GM12874 (cell line): ENCODE results near the gene RPL41.

Experiments
- TF ChIP-seq, protein P1 (sequence below): IDR thresholded peaks from 2 replicates; pipeline ENCODE4 v1.5.1; 2011; ENCODE audit warnings: low read depth, mild to moderate bottlenecking, control low read depth, low read length, moderate library complexity; ENCODE audit not compliant: insufficient read depth

RPL41 gene

DNA sequence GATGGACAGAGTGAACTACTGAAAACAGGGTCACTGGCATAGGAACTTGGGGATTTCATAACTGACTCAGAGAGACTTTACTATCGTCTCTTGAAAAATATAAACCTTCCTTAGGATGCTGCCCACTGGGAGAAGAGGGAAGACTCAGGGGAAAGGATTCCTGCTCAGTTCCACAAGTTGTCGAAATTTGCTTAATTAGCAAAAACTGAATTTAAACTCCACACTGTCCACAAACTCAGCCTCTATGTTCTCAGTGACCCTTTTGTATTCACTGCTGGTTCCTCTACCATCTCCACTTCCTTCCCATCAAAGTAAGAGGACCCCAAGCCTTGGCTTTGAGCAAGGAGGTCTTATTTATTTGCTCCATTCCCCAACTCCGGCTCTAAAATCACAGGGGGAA lies 28.8 kb downstream of the RPL41 start:
- TF ChIP-seq, protein P1, sequence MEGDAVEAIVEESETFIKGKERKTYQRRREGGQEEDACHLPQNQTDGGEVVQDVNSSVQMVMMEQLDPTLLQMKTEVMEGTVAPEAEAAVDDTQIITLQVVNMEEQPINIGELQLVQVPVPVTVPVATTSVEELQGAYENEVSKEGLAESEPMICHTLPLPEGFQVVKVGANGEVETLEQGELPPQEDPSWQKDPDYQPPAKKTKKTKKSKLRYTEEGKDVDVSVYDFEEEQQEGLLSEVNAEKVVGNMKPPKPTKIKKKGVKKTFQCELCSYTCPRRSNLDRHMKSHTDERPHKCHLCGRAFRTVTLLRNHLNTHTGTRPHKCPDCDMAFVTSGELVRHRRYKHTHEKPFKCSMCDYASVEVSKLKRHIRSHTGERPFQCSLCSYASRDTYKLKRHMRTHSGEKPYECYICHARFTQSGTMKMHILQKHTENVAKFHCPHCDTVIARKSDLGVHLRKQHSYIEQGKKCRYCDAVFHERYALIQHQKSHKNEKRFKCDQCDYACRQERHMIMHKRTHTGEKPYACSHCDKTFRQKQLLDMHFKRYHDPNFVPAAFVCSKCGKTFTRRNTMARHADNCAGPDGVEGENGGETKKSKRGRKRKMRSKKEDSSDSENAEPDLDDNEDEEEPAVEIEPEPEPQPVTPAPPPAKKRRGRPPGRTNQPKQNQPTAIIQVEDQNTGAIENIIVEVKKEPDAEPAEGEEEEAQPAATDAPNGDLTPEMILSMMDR: no peak

DNA sequence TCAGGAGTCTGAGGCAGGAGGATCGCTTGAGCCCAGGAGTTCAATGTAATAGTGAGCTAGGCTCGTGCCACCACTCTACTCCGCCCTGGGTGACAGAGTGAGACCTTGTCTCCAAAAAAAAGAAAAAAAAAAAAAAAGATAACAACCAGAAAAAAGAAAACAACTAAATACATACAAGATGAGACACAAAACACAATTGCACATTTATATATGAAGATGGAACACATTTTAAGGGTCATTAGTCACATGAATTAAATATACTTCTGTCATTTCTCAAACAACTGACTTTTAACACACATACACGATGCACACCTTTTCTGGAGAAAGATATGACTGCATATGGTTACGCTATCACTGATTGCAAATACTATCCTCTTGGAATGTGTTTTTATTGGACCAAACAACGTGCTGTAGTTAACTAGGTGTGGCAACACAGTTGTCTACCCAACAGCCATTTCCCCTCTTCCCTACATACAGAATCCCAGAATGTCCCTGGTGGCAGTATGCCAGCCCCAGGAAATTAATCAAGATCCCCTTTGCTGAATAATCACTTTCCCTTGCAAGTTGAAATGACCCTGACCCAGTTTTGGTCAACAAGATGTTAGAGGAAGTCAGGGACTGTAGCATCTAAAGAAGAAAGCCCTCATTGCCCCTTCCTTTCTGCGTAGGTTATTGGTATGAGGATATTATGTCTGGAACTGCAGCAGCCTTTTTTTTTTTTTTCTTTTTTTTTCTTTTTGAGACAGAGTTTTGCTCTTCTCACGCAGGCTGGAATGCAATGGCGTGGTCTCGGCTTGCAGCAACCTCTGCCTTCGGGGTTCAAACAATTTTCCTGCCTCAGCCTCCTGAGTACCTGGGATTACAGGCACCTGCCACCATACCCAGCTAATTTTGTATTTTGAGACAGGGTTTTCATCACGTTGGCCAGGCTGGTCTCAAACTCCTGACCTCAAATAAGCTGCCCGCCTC lies 30.3 kb downstream of the RPL41 start:
- TF ChIP-seq, protein P1: no peak

DNA sequence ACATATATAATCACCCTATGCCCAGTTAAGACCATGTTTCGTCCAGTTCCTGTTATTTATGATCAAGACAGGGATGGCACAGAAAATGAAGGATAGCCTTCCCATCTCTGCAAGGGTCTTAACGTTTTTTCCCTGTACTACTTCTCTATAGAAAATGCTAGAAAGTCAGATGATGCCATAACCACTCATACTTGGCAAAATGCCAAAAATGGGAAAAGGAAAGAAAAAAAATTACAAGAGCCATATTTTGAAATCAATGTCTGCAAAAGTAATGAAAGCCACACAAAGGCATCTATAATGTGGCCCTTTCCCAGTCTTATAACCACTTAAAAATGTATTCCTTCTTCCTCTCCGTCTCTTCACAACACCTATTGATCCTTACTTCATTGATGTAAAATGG lies 34.1 kb downstream of the RPL41 start:
- TF ChIP-seq, protein P1: no peak

DNA sequence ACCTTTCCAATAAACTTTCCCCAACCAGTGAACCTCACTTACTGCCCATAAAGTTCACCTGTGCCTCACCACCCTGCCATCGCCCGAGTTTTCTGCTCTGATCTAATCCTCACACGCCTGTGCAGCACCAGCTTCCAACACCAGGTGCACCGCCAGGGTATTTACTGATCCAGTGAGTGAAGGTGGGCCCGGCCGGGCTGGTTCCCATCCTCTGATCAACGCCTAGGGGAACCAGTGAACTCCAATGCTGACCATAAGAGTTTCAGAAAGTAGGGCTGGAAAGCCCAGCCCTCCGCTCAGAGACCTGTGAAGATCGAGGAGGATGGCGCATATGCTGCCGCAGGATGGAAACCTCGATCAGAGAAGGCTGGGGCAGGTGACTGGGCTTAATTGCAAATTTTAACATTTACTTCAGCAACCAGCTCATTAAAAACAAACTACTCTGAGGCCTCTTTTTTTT lies 35.3 kb downstream of the RPL41 start:
- TF ChIP-seq, protein P1: peak; percentile 52

DNA sequence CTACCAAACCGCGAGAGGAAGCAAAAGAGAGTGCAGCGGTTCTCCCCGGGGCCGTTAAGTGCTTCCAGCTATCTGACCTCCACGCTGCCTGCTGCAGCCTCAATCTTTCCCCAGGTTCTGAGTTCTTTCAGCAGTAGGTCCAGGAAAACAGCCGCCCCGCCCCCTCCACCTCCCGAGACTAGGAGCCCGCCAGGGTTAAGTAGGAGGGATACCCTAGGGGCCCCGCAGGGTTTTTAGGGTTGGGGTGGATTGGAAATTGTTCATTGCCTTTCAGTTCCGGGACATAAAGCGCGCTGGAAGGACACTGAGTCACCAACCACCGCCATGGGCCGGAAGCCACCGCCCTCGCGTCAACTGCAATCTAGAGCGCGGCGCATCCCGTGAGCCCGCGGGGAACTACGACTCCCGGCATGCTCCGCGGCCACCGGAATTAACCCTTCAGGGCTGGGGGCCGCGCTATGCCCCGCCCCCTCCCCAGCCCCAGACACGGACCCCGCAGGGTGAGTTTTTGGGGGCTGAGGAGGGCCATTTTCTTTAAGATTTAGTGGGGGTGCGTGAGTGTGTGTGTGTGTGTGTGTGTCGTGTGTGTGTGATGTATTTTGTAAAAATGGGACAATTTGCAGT lies 35.8 kb downstream of the RPL41 start, which contains the start of gene MYL6B:
Gene MYL6B (plus strand): TSS at position 456 of the 624 bp plus-strand sequence. CDS start 1,332 bp downstream, outside the sequence.
- TF ChIP-seq, protein P1: no peak

DNA sequence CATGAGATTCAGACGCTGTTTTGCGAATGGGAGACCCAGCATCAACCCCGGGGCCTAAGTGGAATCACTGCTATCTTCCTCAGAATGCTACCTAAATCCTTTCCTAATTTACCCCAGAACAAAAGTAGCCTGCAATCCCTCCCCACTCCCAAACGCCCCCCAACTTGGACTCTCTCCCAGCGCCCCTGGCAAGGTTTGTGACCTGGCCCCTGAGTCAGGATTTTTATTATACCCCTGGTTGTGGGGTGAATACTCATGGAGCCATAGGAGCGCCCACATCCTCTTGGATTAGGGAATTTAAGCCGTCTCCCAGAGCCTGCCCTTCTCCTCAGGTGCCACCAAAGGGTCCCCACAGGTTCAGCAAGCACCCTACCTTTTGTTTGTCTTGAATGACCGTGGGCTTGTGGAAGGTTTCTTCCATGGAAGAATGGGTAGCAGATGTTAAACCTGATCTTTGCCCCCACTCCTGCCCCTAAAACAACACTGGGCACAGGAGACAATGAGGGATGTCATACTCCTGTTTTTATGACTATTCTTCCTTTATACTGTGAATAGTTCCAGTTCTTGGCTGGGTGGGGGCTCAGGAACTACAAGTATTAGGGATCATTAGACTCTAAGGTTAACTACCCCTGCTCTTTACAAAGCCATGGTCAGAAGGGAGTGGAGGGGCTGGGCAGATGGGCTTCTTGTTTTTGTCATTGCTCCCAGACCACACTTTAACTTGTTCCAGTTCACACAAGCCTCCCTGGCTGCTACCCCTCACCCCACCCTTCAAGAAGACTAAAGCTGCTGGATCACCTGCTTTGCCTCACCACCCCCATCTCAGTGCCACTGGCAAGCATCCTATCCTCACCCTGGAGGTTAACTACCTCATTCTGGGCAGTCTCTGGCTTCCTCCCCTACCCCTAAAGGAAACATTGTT lies 36.6 kb downstream of the RPL41 start:
- TF ChIP-seq, protein P1: no peak
